Breast epithelium (tissue), 3 donors: ENCODE measurements around the gene FADS2.

ENCODE experiments used
- CTCF ChIP-seq, 3 donors: fragments of 450-650 bp; IDR thresholded peaks; one replicate each; pipeline ENCODE4 v1.5.1; 2016 to 2017; ENCODE audit warnings: antibody characterized with exemption in 3 of 3, mild to moderate bottlenecking in 3 of 3, moderate library complexity in 3 of 3
- POLR2A ChIP-seq: fragments of 450-650 bp; IDR thresholded peaks from one replicate; pipeline ENCODE4 v1.6.1; 2016; ENCODE audit warnings: antibody characterized with exemption, mild to moderate bottlenecking, moderate library complexity
- POLR2AphosphoS5 ChIP-seq, 3 donors: sonication (generic); formaldehyde crosslinking; IDR thresholded peaks; one replicate each; pipeline ENCODE4 v1.6.1; 2017; ENCODE audit warnings: antibody characterized with exemption in 3 of 3

DNA sequence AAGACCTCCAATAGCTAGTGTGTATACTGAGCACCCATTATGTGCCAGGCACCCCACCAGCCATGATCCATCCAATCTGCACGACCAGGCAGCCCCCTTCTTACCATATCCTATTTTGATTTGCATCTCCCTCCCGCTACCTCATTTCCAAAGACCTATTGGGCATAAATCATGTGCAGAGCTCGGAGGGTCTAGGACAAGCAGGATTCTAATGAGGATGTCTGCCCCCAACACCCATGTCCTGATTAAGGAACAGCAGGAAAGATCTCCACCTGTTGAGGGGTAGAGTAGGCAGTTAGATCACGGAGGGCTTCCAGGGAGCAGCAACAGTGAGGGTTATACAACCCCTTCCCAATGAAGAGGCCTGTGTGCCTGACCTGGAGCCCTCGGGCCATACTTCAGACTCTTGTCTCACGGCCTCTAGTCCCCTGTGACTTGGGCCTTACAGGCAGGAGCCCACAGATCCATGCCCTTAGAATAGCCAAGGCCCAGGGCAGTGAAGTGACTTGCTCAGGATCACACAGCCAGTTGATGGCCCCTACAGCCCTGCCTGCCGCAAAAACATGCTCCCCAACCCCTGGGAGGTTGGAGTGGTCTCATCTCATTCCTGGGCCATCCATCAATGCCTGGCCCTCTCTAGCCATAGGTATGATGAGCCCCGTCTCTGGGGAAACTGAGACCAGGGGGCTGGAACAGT lies 85.7 kb downstream of the FADS2 start:
- no peak for TF ChIP-seq POLR2A
- no peak for TF ChIP-seq CTCF (IDR thresholded peaks at IDR 0.05)
- no peak for TF ChIP-seq POLR2AphosphoS5 (IDR thresholded peaks at IDR 0.05)
